CD4-positive, alpha-beta T cell treated with Interleukin-15 for 4 hours (primary cell): ENCODE measurements around the gene NIPAL3.
"Not testable (repeated sequence)": the region's sequence is repeated elsewhere in the genome, so short reads cannot be mapped to it uniquely, and the experiment has no call there.

Experiments
- DNase-seq: peaks from one replicate; pipeline ENCODE4 v3.0.0-alpha.2; 2020; ENCODE audit warnings: low spot score

Gene NIPAL3

GRCh38 chr1:24424207-24424606 is 8.6 kb downstream of the NIPAL3 start:
- no peak for DNase-seq

- no peak for DNase-seq
Observed at GRCh38 chr1:24424990-24425389, 9.4 kb downstream of the NIPAL3 start.

GRCh38 chr1:24425441-24425840 is 9.8 kb downstream of the NIPAL3 start:
- DNase-seq: no peak

- no peak for DNase-seq
Observed at GRCh38 chr1:24425922-24426321, 10.3 kb downstream of the NIPAL3 start.

GRCh38 chr1:24426744-24427544 is 11.3 kb downstream of the NIPAL3 start:
- DNase-seq: no peak

- no peak for DNase-seq
Observed at GRCh38 chr1:24427545-24427862, 11.9 kb downstream of the NIPAL3 start.

- no peak for DNase-seq
Observed at GRCh38 chr1:24435782-24436365, 20.3 kb downstream of the NIPAL3 start.

- DNase-seq: no peak
Observed at GRCh38 chr1:24437631-24438396, 22.2 kb downstream of the NIPAL3 start.

GRCh38 chr1:24438423-24438901 is 22.9 kb downstream of the NIPAL3 start:
- DNase-seq: no peak

GRCh38 chr1:24440436-24440835 is 24.8 kb downstream of the NIPAL3 start:
- DNase-seq: no peak

GRCh38 chr1:24441480-24441879 is 25.9 kb downstream of the NIPAL3 start:
- no peak for DNase-seq

- no peak for DNase-seq
Observed at GRCh38 chr1:24441996-24442668, 26.5 kb downstream of the NIPAL3 start.

- DNase-seq: no peak
Observed at GRCh38 chr1:24442764-24443163, 27.2 kb downstream of the NIPAL3 start.

- no peak for DNase-seq
Observed at GRCh38 chr1:24443241-24443656, 27.6 kb downstream of the NIPAL3 start.

GRCh38 chr1:24446446-24446845 is 30.8 kb downstream of the NIPAL3 start:
- DNase-seq: not testable (repeated sequence)

GRCh38 chr1:24450316-24450715 is 34.7 kb downstream of the NIPAL3 start:
- no peak for DNase-seq

- DNase-seq: no peak
Observed at GRCh38 chr1:24450857-24451397, 35.3 kb downstream of the NIPAL3 start.

- no peak for DNase-seq
Observed at GRCh38 chr1:24451746-24452145, 36.1 kb downstream of the NIPAL3 start.

GRCh38 chr1:24452922-24453485 is 37.4 kb downstream of the NIPAL3 start:
- no peak for DNase-seq

GRCh38 chr1:24454673-24455072 is 39.1 kb downstream of the NIPAL3 start:
- DNase-seq: no peak

- no peak for DNase-seq
Observed at GRCh38 chr1:24455272-24455671, 39.7 kb downstream of the NIPAL3 start.

- no peak for DNase-seq
Observed at GRCh38 chr1:24457866-24458265, 42.3 kb downstream of the NIPAL3 start.
